D721Med (cell line): Measurements from ENCODE around the gene AKAP7.

Experiments used
- DNase-seq: peaks from one replicate; pipeline ENCODE4 v3.0.0; 2011; ENCODE audit warnings: low spot score; ENCODE audit not compliant: insufficient read length
- FAIRE-seq: peaks from 2 replicates; lab custom pipeline; 2011; peaks lifted over from hg19 to GRCh38; lab: Jason Lieb, UNC
- CTCF ChIP-seq: IDR thresholded peaks from 2 replicates; pipeline ENCODE4 v1.5.1; 2012; ENCODE audit warnings: mild to moderate bottlenecking, control low read depth; ENCODE audit not compliant: insufficient read depth; ENCODE audit errors: missing control alignments

AKAP7 gene

DNA sequence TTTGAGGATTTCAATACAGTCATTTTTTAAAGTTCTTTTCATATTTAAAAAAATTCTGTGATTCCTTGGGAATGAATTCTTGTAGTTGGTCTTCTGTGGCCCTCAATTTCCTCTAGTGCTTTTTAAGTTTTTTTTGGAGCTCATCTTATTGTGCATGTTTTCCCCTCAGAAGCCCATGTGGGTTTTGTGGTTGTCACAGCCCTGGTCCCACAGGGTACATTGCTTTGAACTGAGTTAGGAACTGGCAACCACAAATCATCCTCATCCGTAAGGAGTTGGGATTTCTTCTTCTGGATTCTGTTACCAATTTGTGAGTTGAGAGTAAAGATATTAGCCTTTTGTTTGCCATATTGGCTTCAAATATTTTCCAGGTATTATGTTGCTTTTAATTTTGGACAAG, 89.9 kb downstream of the AKAP7 start:
- DNase-seq (no peak), FAIRE-seq (no peak)
- TF ChIP-seq CTCF = no peak

- no peak for TF ChIP-seq CTCF
- DNase-seq = no peak
- FAIRE-seq = no peak
These were observed 90.7 kb downstream of the AKAP7 start for GRCh38 chr6:131225959-131226358.

DNA sequence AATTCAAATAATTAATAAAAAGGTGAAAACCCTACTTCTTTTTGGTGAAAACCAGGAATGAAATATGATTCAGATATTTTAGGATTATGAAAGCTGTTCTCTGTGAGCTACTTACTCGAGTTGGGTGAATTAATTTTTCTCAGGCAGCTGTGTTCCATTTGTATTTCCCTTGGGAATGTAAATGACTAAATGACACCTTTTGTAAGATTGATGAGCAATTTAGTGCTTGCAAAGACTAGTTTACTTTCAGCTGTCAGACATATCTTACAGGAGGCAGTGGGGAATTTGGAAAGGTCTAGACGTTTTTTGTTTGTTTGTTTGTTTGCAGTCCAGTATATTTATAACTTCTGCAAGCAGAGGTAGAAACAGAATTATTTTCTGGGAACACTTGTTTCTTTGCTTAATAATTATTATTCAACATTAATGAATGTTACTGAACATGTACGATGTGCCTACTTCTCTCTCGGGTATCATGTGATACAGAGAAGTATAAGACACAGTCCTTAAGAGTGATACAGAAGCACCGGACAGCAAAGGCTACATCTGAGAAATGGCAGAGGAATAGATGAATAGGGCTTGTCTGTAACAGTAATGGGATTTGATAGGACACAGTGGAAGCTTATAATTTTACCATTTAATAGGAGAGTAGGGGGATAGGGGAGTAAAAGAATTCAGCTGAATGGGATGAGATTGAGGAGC, 91.3 kb downstream of the AKAP7 start:
- TF ChIP-seq CTCF = no peak
- FAIRE-seq = no peak
- no peak for DNase-seq

GRCh38 chr6:131227158-131227543, 91.9 kb downstream of the AKAP7 start:
- FAIRE-seq (no peak), DNase-seq (no peak)
- TF ChIP-seq CTCF = no peak

GRCh38 chr6:131231103-131231502, 95.8 kb downstream of the AKAP7 start:
- DNase-seq (no peak), FAIRE-seq (no peak)
- no peak for TF ChIP-seq CTCF

- DNase-seq = peak; percentile 19
- peak; percentile 94 for FAIRE-seq
- peak; percentile 45 for TF ChIP-seq CTCF
These were observed 96.6 kb downstream of the AKAP7 start for GRCh38 chr6:131231891-131232290.

GRCh38 chr6:131244942-131245341, 109.7 kb downstream of the AKAP7 start:
- FAIRE-seq = no peak
- TF ChIP-seq CTCF = no peak

More at GRCh38 chr6:131244942-131245341, 109.7 kb downstream of the AKAP7 start:
- no peak for DNase-seq
